ENCODE data around the gene LIPJ.

LIPJ gene

DNA sequence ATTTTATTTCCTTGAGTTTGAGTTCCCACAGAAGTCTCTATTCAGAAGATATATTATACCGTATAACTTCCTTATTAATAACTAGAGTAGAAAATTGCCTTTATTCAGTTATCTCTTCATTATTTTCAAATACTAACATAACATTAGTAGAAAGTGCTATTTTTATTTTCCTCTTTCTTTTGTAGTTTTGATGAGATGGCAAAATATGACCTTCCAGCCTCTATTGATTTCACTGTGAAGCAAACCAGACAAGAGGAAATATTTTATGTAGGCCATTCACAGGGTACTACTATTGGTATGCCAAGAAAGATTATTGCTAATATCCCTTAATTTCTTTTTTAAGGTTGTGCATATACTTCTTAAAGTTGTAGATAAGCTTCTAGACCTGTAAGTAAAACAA lies 7.9 kb downstream of the LIPJ start:
- H3F3A ChIP-seq (ENCODE audit: insufficient read depth), result no peaks in the 10 kb centered on the region
- TF ChIP-seq EZH2phosphoT487 (conservative IDR thresholded peaks at IDR 0.05; ENCODE audit: low read length), result no peak
- TF ChIP-seq, protein P1, sequence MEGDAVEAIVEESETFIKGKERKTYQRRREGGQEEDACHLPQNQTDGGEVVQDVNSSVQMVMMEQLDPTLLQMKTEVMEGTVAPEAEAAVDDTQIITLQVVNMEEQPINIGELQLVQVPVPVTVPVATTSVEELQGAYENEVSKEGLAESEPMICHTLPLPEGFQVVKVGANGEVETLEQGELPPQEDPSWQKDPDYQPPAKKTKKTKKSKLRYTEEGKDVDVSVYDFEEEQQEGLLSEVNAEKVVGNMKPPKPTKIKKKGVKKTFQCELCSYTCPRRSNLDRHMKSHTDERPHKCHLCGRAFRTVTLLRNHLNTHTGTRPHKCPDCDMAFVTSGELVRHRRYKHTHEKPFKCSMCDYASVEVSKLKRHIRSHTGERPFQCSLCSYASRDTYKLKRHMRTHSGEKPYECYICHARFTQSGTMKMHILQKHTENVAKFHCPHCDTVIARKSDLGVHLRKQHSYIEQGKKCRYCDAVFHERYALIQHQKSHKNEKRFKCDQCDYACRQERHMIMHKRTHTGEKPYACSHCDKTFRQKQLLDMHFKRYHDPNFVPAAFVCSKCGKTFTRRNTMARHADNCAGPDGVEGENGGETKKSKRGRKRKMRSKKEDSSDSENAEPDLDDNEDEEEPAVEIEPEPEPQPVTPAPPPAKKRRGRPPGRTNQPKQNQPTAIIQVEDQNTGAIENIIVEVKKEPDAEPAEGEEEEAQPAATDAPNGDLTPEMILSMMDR (IDR thresholded peaks at IDR 0.05; ENCODE audit: insufficient read depth, low read length, poor library complexity, severe bottlenecking), result no peak
- no peak overlapping the region for H3K27ac ChIP-seq (ENCODE audit: low read depth, low read length)
- H2AFZ ChIP-seq (ENCODE audit: low read depth, low read length, severe bottlenecking), result no peak overlapping the region
- no peaks in the 10 kb centered on the region for H3K9me2 ChIP-seq (replicated peaks; ENCODE audit: insufficient read depth, low read length)
- no peak overlapping the region for H3K4me3 ChIP-seq (ENCODE audit: insufficient read depth, low read length, poor library complexity, severe bottlenecking)
- no peaks in the 10 kb centered on the region for H3K79me2 ChIP-seq (ENCODE audit: insufficient read depth, low read length)
- no peaks in the 10 kb centered on the region for H3K27me3 ChIP-seq (ENCODE audit: low read length)
- H3K4me2 ChIP-seq (ENCODE audit: low read depth, low read length, poor library complexity, severe bottlenecking), result no peak overlapping the region
- H3K9me3 ChIP-seq (ENCODE audit: insufficient read depth, low read length), result no peaks in the 10 kb centered on the region
- no peak overlapping the region for H3K9ac ChIP-seq (ENCODE audit: low read length)
- H4K20me1 ChIP-seq (ENCODE audit: low read depth, low read length), result no peaks in the 10 kb centered on the region
- H3K36me3 ChIP-seq (ENCODE audit: low read length), result no peaks in the 10 kb centered on the region

DNA sequence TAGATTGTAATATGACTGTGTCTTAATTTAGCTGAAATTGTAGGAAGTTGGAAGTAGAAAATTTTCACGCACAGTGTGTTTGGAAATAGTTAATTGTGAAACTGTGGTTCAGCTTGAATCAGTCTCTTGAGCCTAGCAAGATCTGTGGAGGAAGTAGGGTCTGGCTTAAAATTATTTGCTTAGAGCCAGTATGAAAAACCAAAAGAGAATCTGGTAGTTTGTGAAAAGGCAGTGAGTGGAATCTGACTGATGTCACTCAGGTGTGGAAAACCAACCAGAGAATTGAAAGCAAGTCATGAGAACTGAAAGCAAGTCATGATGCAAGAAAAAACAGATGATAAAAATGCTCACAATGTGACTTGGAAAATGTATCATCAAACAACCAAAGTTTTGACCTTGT lies 11.5 kb downstream of the LIPJ start:
- no peaks in the 10 kb centered on the region for H3F3A ChIP-seq (ENCODE audit: insufficient read depth)
- TF ChIP-seq, protein P1 (IDR thresholded peaks at IDR 0.05; ENCODE audit: insufficient read depth, low read length, poor library complexity, severe bottlenecking), result no peak
- TF ChIP-seq EZH2phosphoT487 (conservative IDR thresholded peaks at IDR 0.05; ENCODE audit: low read length), result no peak
- no peaks in the 10 kb centered on the region for H3K36me3 ChIP-seq (ENCODE audit: low read length)
- no peak overlapping the region for H3K27ac ChIP-seq (ENCODE audit: low read depth, low read length)
- H3K9ac ChIP-seq (ENCODE audit: low read length), result no peak overlapping the region
- no peak overlapping the region for H2AFZ ChIP-seq (ENCODE audit: low read depth, low read length, severe bottlenecking)
- no peaks in the 10 kb centered on the region for H3K9me3 ChIP-seq (ENCODE audit: insufficient read depth, low read length)
- no peak overlapping the region for H3K4me3 ChIP-seq (ENCODE audit: insufficient read depth, low read length, poor library complexity, severe bottlenecking)
- no peak overlapping the region for H3K4me2 ChIP-seq (ENCODE audit: low read depth, low read length, poor library complexity, severe bottlenecking)
- no peaks in the 10 kb centered on the region for H4K20me1 ChIP-seq (ENCODE audit: low read depth, low read length)
- no peaks in the 10 kb centered on the region for H3K9me2 ChIP-seq (replicated peaks; ENCODE audit: insufficient read depth, low read length)
- H3K27me3 ChIP-seq (ENCODE audit: low read length), result no peaks in the 10 kb centered on the region
- H3K79me2 ChIP-seq (ENCODE audit: insufficient read depth, low read length), result no peaks in the 10 kb centered on the region

DNA sequence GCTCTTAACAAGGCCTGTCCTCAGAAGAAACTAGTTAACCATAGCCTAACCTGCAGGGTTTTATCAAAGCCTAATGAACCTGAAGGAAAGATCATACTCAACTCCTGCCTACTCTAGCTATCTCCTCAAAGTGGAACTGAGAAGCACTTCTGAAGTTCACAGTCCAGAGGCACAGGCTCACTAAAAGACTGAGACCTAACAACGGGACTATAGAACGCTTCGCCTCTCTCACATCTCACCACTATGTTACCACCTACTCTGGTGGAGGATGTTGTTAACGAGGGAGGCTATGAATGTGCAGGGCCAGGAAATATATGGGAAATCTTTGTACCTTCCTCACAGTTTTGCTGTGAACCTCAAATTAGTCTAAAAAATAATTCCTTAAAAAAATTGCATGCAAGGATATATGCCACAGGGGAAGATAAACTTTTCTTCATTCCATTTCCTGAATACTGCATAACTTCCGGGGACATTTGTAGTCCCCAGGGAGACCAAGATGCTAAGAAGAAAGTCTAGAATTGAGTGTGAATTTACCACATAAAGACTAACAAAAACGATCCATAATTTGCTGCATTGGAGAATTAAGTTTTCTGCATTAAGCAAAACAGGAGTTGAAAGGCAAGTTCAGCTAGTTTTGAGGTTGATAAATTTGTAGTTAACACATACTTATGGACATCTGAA lies 21.6 kb downstream of the LIPJ start:
- Histone ChIP-seq H3K9me2 (replicated peaks; ENCODE audit: insufficient read depth, low read length) (no peaks in the 10 kb centered on the region), H3K79me2 (ENCODE audit: insufficient read depth, low read length) (no peaks in the 10 kb centered on the region), H3K27me3 (ENCODE audit: low read length) (no peaks in the 10 kb centered on the region), H4K20me1 (ENCODE audit: low read depth, low read length) (no peaks in the 10 kb centered on the region), H3K4me2 (ENCODE audit: low read depth, low read length, poor library complexity, severe bottlenecking) (no peak overlapping the region), H3K9me3 (ENCODE audit: insufficient read depth, low read length) (no peaks in the 10 kb centered on the region), H3K4me3 (ENCODE audit: insufficient read depth, low read length, poor library complexity, severe bottlenecking) (no peak overlapping the region), H3F3A (ENCODE audit: insufficient read depth) (no peaks in the 10 kb centered on the region), H3K9ac (ENCODE audit: low read length) (no peak overlapping the region), H2AFZ (ENCODE audit: low read depth, low read length, severe bottlenecking) (no peak overlapping the region), H3K36me3 (ENCODE audit: low read length) (no peaks in the 10 kb centered on the region), H3K27ac (ENCODE audit: low read depth, low read length) (no peak overlapping the region)
- TF ChIP-seq, protein P1 (IDR thresholded peaks at IDR 0.05; ENCODE audit: insufficient read depth, low read length, poor library complexity, severe bottlenecking), result no peak
- no peak for TF ChIP-seq EZH2phosphoT487 (conservative IDR thresholded peaks at IDR 0.05; ENCODE audit: low read length)
